ENCODE measurements around the gene ZNF3.

The ZNF3 gene

GRCh38 chr7:100048680-100049079 lies 32.8 kb downstream of the ZNF3 start:
- DNase-seq: no peak

DNA sequence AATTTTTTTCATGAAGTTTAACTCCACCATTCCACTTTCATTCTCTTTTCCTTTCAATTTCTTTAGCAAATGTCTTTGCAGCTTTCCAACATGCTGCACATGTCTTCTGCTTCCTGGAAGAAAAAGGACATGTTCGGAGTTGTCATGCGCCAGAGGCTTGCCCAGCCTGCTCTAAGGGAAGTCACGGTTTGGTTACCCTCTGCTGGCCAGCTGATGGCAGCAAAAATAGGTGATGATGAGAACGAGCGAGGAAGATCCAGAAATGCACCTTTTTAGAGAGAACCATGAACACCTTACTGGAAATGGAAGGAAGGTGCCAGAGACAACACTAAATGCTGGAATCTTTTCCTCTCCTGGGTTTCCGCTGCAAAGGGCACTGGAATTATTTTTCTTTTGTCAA lies 36.8 kb downstream of the ZNF3 start:
- DNase-seq: no peak

GRCh38 chr7:100040575-100040974 lies 40.9 kb downstream of the ZNF3 start:
- DNase-seq: no peak

DNA sequence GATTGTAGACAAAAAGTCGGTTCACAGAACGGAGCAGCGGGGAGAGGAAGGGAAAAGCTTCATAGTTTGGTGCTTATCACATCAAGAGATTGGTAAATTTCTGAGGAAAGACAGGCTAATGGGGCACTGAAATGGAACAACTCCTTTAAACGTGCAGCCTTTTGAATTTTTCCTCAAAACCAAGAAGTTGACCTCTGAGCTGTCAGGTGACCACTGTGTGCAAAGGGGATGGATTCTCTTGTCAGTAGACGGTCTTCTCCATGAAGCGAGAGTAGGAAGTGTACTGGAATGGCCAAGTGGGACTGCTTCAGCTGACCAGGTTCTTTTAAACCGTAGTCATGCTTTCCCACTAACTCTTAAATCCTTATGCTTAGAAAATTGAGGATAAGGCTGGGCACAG lies 43.2 kb downstream of the ZNF3 start:
- no peak for DNase-seq

GRCh38 chr7:100035876-100036275 lies 45.6 kb downstream of the ZNF3 start:
- DNase-seq: no peak

DNA sequence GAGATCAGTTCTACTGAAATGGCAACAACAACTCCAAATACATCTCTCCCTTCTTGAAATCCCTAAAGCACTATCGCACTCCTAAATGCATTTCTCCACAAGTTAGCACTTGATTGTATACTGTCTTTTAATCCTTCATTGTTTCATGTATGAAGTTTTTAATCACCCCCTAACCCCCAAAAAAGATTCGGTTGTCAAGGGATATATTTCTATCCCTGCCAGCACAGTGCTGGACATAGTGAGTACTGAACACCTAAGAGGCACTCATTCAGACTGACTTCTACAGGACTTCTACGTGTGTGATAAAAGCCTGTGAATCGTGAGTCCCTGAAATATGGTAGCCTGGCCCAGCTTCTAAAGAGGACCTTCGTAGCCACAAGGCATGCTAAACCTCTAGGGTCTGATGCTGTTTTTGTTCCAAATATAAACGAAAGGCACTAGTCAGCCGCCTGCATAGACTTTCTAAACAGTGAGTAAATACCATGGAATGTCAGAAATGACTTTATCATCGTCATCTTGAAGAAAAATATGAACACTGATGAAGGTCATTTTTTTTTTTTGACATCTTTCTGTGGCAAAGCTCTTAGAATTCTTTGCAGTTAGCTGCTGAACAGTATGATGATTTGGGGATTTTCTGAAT lies 46.5 kb downstream of the ZNF3 start:
- DNase-seq: no peak

DNA sequence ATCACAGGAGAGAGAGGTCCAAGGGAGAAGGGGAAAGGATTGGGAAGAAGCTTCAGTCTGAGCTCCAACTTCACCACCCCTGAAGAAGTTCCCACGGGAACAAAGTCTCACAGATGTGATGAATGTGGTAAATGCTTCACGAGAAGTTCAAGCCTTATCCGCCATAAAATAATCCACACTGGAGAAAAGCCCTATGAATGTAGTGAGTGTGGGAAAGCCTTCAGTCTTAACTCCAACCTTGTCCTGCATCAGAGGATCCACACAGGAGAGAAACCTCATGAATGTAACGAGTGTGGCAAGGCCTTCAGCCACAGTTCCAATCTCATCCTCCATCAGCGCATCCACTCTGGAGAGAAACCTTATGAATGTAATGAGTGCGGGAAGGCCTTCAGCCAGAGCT lies 48.0 kb downstream of the ZNF3 start:
- no peak for DNase-seq

GRCh38 chr7:100029596-100029995 lies 51.9 kb downstream of the ZNF3 start:
- DNase-seq: no peak

- DNase-seq: no peak
These were observed 54.3 kb downstream of the ZNF3 start for GRCh38 chr7:100027197-100027596.

DNA sequence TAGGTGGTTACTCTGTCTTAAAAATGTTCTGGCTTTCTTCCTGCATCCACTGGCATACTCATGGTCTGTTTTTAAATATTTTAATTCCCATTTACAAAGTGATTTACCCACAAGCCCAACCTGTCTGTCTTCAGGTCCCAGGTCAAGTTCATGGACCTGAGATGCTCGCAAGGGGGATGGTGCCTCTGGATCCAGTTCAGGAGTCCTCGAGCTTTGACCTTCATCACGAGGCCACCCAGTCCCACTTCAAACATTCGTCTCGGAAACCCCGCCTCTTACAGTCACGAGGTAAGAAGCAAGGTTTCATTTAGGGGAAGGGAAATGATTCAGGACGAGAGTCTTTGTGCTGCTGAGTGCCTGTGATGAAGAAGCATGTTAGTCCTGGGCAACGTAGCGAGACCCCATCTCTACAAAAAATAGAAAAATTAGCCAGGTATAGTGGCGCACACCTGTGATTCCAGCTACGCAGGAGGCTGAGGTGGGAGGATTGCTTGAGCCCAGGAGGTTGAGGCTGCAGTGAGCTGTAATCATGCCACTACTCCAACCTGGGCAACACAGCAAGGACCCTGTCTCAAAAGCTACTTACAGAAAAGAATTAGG lies 57.4 kb downstream of the ZNF3 start:
- DNase-seq: no peak

- DNase-seq: no peak
These were observed 58.0 kb downstream of the ZNF3 start for GRCh38 chr7:100023526-100023925.

DNA sequence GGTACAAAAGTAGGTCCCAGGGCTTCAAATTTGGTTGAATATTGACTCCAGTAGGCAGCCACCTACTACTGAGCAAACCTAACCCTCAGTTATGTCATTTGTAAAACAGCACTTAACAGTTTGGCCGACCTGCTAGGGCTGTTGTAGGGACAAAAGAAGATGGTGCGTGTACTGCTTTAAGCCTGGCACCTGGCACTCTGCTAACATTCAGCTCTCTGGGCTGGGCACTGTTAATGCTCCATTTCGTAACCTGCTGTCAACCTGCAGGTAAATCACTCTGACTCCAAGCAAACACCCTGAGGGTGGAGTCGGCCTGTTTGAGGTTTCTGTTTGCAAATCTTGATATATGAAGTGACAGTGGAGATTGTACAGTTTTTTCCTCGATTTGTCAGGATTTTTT lies 58.9 kb downstream of the ZNF3 start:
- no peak for DNase-seq

DNA sequence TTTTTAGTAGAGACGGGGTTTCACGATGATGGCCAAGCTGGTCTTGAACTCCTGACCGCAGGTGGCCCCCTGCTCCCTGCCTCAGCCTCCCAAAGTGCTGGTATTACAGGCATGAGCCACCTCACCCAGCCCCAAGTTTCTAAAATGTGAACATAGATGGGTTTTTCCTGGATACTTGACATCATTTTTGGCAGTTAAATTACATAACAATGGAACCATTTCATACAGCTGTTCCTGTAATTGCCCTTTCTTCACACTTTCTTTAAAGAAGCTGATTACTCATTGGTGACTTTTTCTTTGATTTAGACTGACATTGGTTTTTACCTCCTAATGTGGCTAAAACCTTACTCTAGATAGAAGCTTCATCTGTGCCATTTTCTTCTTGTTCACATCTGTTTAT lies 60.2 kb downstream of the ZNF3 start:
- no peak for DNase-seq
